HG02571 (cell line): ENCODE results near the gene ABI2.
"Not testable (repeated sequence)": the region's sequence is repeated elsewhere in the genome, so short reads cannot be mapped to it uniquely, and the experiment has no call there.

Experiments used
- ATAC-seq: cut with Tn5 transposase; IDR thresholded peaks from one replicate; pipeline ENCODE4 v1.9.1; 2021; ENCODE audit warnings: mild to moderate bottlenecking, moderate library complexity; ENCODE audit not compliant: unreplicated experiment

The ABI2 gene

DNA sequence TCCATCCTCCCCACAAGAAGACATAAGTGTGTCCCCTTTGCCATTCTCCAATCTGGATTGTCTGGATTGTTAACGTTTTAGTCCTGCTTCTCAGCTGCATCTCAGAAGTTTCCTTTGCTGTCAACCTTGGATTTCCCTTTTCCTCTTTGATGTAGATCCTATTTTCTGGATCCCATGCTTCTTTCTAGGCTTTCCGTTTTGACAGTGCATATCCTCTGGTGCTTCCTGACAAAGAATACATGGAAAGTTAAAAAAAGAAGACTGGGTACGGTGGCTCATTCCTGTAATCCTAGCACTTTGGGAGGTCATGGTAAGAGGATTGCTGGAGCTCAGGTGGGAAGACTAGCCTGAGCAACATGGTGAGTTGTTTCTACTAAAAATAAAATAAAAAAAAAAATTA, 26.8 kb downstream of the ABI2 start:
- ATAC-seq: no peak

DNA sequence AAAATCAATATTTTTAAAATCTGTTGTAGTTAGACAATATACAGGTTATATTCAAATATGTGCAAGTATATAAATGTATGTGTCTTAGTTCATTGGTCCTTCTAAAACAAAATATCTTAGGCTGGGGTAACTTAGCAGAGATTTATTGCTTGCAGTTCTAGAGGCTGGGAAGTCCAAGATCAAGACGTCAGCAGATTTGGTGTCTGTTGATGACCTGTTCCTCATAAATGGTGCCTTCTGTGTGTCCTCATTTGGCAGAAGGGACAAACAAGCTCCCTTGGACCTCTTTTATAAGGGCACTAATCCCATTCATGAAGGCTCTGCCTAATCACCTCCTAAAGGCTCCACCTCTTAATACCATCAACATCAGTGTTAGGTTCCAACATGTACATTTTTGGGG, 31.3 kb downstream of the ABI2 start:
- no peak for ATAC-seq

- no peak for ATAC-seq
Measured at GRCh38 chr2:203360833-203361430, 32.7 kb downstream of the ABI2 start.

DNA sequence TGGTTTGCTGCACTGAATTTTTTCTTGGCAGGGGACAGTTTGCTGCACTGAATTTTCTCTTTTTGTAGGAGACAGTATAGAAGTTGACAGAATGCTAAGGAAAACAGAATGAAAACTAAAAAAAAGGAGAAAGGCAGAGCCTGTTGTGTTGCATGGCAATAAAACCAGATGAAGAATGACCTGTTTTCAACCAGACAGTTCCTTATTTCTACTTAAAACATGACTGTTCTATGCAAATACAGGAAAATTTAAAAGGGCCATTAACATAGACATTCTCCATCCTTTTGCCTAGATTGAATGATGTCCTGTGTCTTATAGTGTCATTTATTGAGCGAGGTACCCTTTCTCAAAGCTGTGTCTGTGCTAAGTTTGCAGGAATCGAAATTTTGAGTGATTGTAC, 33.3 kb downstream of the ABI2 start:
- no peak for ATAC-seq

GRCh38 chr2:203361922-203362321, 33.7 kb downstream of the ABI2 start:
- no peak for ATAC-seq

- ATAC-seq: no peak
Measured at GRCh38 chr2:203366639-203367466, 38.7 kb downstream of the ABI2 start.

GRCh38 chr2:203372706-203373105, 44.5 kb downstream of the ABI2 start:
- ATAC-seq: not testable (repeated sequence)

DNA sequence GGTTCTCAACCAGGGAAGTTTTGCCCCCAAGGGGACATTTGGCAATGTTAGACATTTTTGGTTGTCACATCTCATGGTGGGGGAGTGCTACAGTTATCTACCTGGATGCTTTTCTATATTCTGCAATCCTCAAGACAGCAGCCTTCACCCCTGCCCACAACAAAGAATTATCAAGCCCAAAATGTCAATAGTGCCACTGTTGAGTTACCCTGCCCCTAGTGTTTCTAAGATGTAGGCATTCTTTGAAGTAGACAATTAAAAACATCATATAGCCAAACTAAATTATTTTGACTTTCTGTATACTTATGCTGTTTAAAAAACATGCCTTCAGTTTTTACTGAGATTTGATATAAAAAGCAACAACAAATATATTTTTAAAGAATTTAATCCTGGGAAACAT, 48.0 kb downstream of the ABI2 start:
- ATAC-seq: no peak

GRCh38 chr2:203379156-203379555, 51.0 kb downstream of the ABI2 start:
- ATAC-seq: no peak

DNA sequence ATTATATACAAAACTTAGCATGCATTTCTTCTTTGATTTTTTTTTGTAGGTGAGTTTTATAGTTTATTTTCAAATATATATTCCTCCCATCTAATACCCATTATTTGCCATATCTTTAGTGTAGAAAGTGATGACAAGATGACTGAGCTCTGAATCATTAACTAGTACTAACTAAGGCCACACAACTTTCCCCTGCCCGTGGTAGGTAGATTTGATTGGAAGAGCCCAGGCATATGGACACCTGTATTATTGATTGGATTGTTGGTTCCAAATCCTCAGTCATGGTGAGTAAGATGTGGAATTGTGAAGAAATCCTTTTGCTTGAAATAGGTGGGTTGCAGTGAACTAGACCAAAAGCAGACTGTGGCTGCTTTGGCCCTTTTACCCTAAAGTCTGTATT, 54.8 kb downstream of the ABI2 start:
- ATAC-seq: no peak

DNA sequence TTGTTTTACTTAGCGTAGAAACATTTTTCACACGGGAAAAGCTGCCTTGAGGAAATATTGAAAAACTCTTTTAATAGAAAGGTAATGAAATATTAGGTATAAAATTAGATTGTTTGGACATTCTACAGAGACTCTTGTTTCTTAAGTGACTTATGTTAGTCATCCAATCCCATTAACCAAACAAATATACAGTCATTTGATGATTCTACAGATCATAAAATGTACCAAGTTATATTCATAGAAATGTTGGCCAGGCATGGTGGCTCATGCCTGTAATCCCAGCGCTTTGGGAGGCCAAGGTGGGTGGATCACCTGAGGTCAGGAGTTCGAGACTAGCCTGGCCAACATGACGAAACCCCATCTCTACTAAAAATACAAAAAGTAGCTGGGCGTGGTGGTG, 60.0 kb downstream of the ABI2 start:
- ATAC-seq: not testable (repeated sequence)

DNA sequence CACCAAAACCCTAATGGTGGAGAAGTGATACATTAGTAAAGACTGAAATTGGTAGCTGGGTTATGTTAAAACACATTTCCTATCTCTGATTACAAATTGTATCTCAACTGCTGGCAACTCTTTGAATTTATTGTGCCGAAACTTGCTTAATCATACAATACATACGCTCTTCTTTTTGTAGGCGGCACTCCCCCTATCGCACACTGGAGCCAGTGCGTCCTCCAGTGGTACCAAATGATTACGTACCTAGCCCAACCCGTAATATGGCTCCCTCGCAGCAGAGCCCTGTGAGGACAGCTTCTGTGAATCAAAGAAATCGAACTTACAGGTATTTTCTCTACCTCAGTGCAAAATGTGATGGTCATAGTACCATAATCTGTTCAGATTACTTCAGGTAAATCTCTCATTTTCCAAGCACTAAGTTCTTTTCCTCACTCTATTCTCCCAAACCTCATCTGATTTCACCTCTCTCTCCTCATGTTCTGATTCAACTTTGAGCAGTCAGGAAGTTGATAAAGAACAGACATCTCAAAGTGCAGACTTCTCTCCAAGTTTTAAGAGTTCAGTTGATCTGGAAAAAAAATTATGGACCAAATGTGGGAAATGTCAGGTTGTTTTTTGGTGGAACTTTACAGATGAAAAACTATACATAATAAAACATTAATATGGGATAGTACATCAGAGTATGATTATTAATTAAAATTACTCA, 66.5 kb downstream of the ABI2 start:
- no peak for ATAC-seq

GRCh38 chr2:203395858-203396257, 67.7 kb downstream of the ABI2 start:
- ATAC-seq: no peak

GRCh38 chr2:203396667-203397066, 68.5 kb downstream of the ABI2 start:
- no peak for ATAC-seq

GRCh38 chr2:203399031-203399430, 70.8 kb downstream of the ABI2 start:
- ATAC-seq: no peak

GRCh38 chr2:203400805-203401585, 72.8 kb downstream of the ABI2 start:
- no peak for ATAC-seq

DNA sequence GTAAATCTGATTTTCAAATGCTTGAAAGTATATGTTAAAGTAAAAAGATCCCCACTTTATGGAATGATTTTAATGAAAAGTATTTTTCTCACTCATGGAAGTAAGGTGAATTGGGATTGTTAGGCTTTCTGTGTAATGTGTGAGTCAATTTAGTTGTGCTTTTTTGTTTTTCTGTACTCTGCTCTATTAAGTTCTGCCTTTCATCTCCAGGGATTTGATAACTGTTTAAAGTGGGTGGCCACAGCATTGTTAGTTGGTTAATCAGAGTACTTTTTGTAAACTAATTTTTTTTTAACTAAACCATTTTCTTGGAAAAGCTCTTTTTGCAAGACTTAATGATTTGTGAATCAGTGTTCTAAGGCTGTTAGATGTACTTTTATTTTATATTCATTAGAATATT, 76.8 kb downstream of the ABI2 start:
- ATAC-seq: no peak

- ATAC-seq: no peak
Measured at GRCh38 chr2:203407496-203407895, 79.3 kb downstream of the ABI2 start.

- ATAC-seq: no peak
Measured at GRCh38 chr2:203412546-203413331, 84.5 kb downstream of the ABI2 start.

- ATAC-seq: no peak
Measured at GRCh38 chr2:203413796-203414195, 85.6 kb downstream of the ABI2 start.
